Loucy (cell line): ENCODE measurements around the gene B4GALT3.
"Not testable (repeated sequence)": the region's sequence is repeated elsewhere in the genome, so short reads cannot be mapped to it uniquely, and the experiment has no call there.

Source experiments
- H2AFZ ChIP-seq: fragments of 200-600 bp; sonication (generic); 2 replicates; pipeline ENCODE4 v1.6.0; 2016; ENCODE audit warnings: antibody characterized with exemption, mild to moderate bottlenecking, low read length, moderate library complexity
- H3F3A ChIP-seq: fragments of 200-600 bp; 2 replicates; pipeline ENCODE4 v1.6.0; 2016; ENCODE audit warnings: antibody characterized with exemption, low read depth, mild to moderate bottlenecking
- H3K27me3 ChIP-seq: fragments of 200-600 bp; sonication (generic); 2 replicates; pipeline ENCODE4 v1.6.1; 2014; ENCODE audit warnings: low read length, mild to moderate bottlenecking; ENCODE audit not compliant: insufficient read depth, poor library complexity, severe bottlenecking
- H3K36me3 ChIP-seq: fragments of 200-600 bp; sonication (generic); 2 replicates; pipeline ENCODE4 v1.6.1; 2016; ENCODE audit warnings: low read length; ENCODE audit not compliant: insufficient read depth
- H3K4me1 ChIP-seq: fragments of 200-600 bp; sonication (generic); 2 replicates; pipeline ENCODE4 v1.5.1; 2014; ENCODE audit warnings: low read length, mild to moderate bottlenecking; ENCODE audit not compliant: insufficient read depth, poor library complexity, severe bottlenecking
- H3K4me2 ChIP-seq: fragments of 200-600 bp; sonication (generic); 2 replicates; pipeline ENCODE4 v1.6.0; 2014; ENCODE audit warnings: antibody characterized with exemption, low read length, low read depth, mild to moderate bottlenecking; ENCODE audit not compliant: poor library complexity, severe bottlenecking
- H3K4me3 ChIP-seq: fragments of 200-600 bp; sonication (generic); 2 replicates; pipeline ENCODE4 v1.5.1; 2014; ENCODE audit warnings: low read length, mild to moderate bottlenecking, mixed read lengths; ENCODE audit not compliant: poor library complexity, severe bottlenecking
- H3K79me2 ChIP-seq: fragments of 200-600 bp; sonication (generic); 2 replicates; pipeline ENCODE4 v1.6.1; 2014; ENCODE audit warnings: low read length; ENCODE audit not compliant: insufficient read depth
- H3K9ac ChIP-seq: fragments of 200-600 bp; sonication (generic); 2 replicates; pipeline ENCODE4 v1.6.0; 2014; ENCODE audit warnings: mild to moderate bottlenecking, low read depth, low read length, moderate library complexity; ENCODE audit not compliant: poor library complexity, severe bottlenecking
- H3K9me2 ChIP-seq: fragments of 200-600 bp; sonication (generic); replicated peaks from 2 replicates; pipeline ENCODE4 v1.6.1; 2016; ENCODE audit warnings: low read depth, low read length, mixed read lengths
- H3K9me3 ChIP-seq: fragments of 200-600 bp; sonication (generic); 2 replicates; pipeline ENCODE4 v1.6.1; 2014; ENCODE audit warnings: mild to moderate bottlenecking, antibody characterized with exemption, low read length, low read depth; ENCODE audit not compliant: insufficient read depth
- H4K20me1 ChIP-seq: fragments of 200-600 bp; sonication (generic); 2 replicates; pipeline ENCODE4 v1.6.0; 2014; ENCODE audit warnings: antibody characterized with exemption, low read length, mild to moderate bottlenecking; ENCODE audit not compliant: insufficient read depth, poor library complexity, severe bottlenecking
- EZH2phosphoT487 ChIP-seq: fragments of 200-600 bp; IDR thresholded peaks from 2 replicates; pipeline ENCODE4 v1.6.1; 2018; ENCODE audit warnings: antibody characterized with exemption, mild to moderate bottlenecking, moderate library complexity, borderline replicate concordance
- TF ChIP-seq, protein P1 (sequence below): fragments of 200-600 bp; sonication (generic); conservative IDR thresholded peaks from 2 replicates; pipeline ENCODE4 v1.5.1; 2014; ENCODE audit warnings: mild to moderate bottlenecking, antibody characterized with exemption, low read length

Gene B4GALT3

DNA sequence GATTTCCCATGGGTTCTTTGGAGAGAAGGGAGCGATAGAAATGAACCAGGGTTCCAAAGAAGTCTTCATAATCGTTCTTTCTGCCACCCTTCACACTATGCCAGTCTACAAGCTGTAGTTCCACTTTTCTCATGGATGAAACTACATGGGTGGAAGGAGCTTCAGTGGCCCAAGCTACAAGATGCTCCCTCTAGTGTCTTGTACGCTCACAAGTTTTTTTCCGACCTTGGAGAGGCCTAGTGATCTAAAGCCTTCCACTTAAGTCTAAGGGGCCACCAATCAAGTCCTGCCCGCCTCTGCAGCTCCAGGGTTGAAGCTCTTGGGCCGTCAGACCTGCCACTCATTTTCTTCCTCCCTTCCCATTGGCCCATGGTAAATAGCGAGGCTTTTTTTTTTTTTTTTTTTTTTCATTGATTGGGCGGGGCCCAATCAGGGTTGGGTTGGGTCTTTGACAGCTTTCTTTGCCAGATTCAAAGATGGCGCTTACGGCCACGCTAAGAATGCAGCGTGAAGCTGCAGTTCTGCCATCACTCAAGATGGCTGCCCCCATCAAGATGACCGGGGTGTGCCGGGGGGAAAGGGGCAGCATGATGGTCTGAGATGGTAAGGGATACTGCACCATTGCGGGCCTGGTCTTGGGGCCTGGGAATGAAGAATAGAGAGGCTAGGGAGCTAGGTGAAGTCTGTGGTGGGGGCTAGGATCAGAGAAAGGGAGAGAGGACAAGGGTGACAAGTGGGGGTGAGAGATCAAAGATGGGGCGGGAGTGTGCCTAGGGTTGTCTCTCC is 48.4 kb upstream of the B4GALT3 start, which contains the start of gene TOMM40L:
Gene TOMM40L (plus strand): TSS at position 527 of the 786 bp plus-strand sequence. CDS start 430 bp downstream, outside the sequence.
- H3K9me3 ChIP-seq = no peaks in the 10 kb centered on the region
- H3K4me1 ChIP-seq = peaks cover 21% of the 10 kb centered on the region
- no peaks in the 10 kb centered on the region for H3K27me3 ChIP-seq
- peak within 1 kb of the TSS; percentile 77 for H3K4me2 ChIP-seq
- peak within 1 kb of the TSS; percentile 77 for H3K9ac ChIP-seq
- H3K9me2 ChIP-seq = no peaks in the 10 kb centered on the region
- H4K20me1 ChIP-seq = no peaks in the 10 kb centered on the region
- H2AFZ ChIP-seq = peak within 1 kb of the TSS; percentile 92
- TF ChIP-seq EZH2phosphoT487 = no peak
- TF ChIP-seq, protein P1, sequence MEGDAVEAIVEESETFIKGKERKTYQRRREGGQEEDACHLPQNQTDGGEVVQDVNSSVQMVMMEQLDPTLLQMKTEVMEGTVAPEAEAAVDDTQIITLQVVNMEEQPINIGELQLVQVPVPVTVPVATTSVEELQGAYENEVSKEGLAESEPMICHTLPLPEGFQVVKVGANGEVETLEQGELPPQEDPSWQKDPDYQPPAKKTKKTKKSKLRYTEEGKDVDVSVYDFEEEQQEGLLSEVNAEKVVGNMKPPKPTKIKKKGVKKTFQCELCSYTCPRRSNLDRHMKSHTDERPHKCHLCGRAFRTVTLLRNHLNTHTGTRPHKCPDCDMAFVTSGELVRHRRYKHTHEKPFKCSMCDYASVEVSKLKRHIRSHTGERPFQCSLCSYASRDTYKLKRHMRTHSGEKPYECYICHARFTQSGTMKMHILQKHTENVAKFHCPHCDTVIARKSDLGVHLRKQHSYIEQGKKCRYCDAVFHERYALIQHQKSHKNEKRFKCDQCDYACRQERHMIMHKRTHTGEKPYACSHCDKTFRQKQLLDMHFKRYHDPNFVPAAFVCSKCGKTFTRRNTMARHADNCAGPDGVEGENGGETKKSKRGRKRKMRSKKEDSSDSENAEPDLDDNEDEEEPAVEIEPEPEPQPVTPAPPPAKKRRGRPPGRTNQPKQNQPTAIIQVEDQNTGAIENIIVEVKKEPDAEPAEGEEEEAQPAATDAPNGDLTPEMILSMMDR = peak; percentile 73
- H3K36me3 ChIP-seq = no peaks in the 10 kb centered on the region; the same call in 1 of the 2 replicates
- H3F3A ChIP-seq = no peaks in the 10 kb centered on the region
- 0 out of 2 replicates have a peak, but pooled peaks cover 4% of the 10 kb centered on the region for H3K79me2 ChIP-seq
- peak within 1 kb of the TSS; percentile 82 for H3K4me3 ChIP-seq

DNA sequence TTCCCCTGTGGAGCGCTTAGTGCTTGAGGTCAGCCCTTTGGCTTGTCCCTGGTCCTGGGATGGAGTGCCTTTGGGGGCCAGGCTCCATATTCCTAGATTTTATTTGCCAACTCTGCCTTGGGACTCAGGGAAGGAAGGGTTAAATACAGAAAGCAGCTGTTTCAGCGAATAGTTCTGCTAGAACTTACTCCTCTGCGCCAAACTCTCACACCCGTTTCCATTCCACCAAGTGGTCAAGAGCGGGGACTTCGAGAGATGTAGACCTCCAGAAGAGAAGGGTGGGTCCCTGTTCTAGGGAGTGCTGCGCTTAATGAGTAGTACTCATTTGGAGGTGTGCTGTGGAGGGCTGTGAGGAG is 47.8 kb upstream of the B4GALT3 start:
- Histone ChIP-seq H3K4me3 (peak overlapping the region; percentile 4), H3K79me2 (0 out of 2 replicates have a peak, but pooled peaks cover 4% of the 10 kb centered on the region), H3K27me3 (no peaks in the 10 kb centered on the region), H3K36me3 (no peaks in the 10 kb centered on the region; the same call in 1 of the 2 replicates), H3F3A (no peaks in the 10 kb centered on the region), H3K4me2 (peak overlapping the region; percentile 46), H3K4me1 (peaks cover 21% of the 10 kb centered on the region), H3K9ac (no peak overlapping the region), H2AFZ (peak overlapping the region; percentile 92), H4K20me1 (no peaks in the 10 kb centered on the region), H3K9me2 (no peaks in the 10 kb centered on the region), H3K9me3 (no peaks in the 10 kb centered on the region)
- TF ChIP-seq EZH2phosphoT487 = no peak
- TF ChIP-seq, protein P1 = no peak

DNA sequence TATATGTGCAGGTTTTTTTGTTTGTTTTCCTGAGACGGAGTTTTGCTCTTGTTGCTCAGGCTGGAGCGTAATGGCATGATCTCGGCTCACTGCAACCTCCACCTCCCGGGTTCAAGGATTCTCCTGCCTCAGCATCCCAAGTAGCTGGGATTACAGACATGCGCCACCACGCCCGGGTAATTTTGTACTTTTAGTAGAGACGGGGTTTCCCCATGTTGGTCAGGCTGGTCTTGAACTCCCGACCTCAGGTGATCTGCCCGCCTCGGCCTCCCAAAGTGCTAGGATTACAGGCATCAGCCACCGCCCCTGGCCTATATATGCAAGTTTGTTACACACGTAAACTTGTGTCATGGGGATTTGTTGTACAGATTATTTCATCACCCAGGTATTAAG is 47.4 kb upstream of the B4GALT3 start:
- peaks cover 21% of the 10 kb centered on the region for H3K4me1 ChIP-seq
- not testable (repeated sequence) for H4K20me1 ChIP-seq, H3K36me3 ChIP-seq, H3K4me3 ChIP-seq, H3K9me3 ChIP-seq, H2AFZ ChIP-seq, H3K79me2 ChIP-seq, H3K9ac ChIP-seq, H3F3A ChIP-seq, H3K9me2 ChIP-seq, H3K27me3 ChIP-seq, H3K4me2 ChIP-seq
